Keratinocyte (primary cell): ENCODE measurements around the gene SLC26A9. TPM values are rescaled to one million over a fixed set of nuclear protein-coding genes. Genes with fewer than 3 reads are reported as not detected.

ENCODE experiments used
- DNase-seq: peaks from one replicate; pipeline ENCODE4 v3.0.0-alpha.2; 2011; ENCODE audit warnings: low read depth, missing footprints, low spot score
- FAIRE-seq: peaks from 2 replicates; lab custom pipeline; 2011; peaks lifted over from hg19 to GRCh38; lab: Jason Lieb, UNC
- H2AFZ ChIP-seq: 2 replicates; pipeline ENCODE4 v1.6.0; 2012; ENCODE audit warnings: low read length, control low read depth, inconsistent platforms; ENCODE audit not compliant: control insufficient read depth
- H3K27ac ChIP-seq: 2 replicates; pipeline ENCODE4 v1.5.1; 2011; ENCODE audit warnings: low read length; ENCODE audit not compliant: control insufficient read depth, insufficient read depth
- H3K27me3 ChIP-seq: 3 replicates; pipeline ENCODE4 v1.6.0; 2011; ENCODE audit warnings: low read length; ENCODE audit not compliant: control insufficient read depth, insufficient read depth; ENCODE audit errors: extremely low read depth
- H3K36me3 ChIP-seq, 2 experiments: 2 replicates in 1 of 2; 3 replicates in 1 of 2; pipeline ENCODE4 v1.5.1; 2011; ENCODE audit warnings: low read length in 2 of 2, mild to moderate bottlenecking in 1 of 2; ENCODE audit not compliant: control insufficient read depth in 2 of 2, insufficient read depth in 2 of 2; ENCODE audit errors: extremely low read depth in 1 of 2
- H3K4me1 ChIP-seq: 3 replicates; pipeline ENCODE4 v1.5.1; 2011; ENCODE audit warnings: low read length; ENCODE audit not compliant: control insufficient read depth, insufficient read depth; ENCODE audit errors: extremely low read depth
- H3K4me2 ChIP-seq: 3 replicates; pipeline ENCODE4 v1.6.0; 2011; ENCODE audit warnings: low read depth, low read length; ENCODE audit not compliant: control insufficient read depth, insufficient read depth; ENCODE audit errors: extremely low read depth
- H3K4me3 ChIP-seq, 3 experiments: fragments of 200-600 bp in 1 of 3; sonication (generic) in 1 of 3; 2 replicates in 2 of 3; 3 replicates in 1 of 3; pipeline ENCODE4 v1.5.1; 2011 to 2016; ENCODE audit warnings: low read length in 3 of 3, mild to moderate bottlenecking in 3 of 3, control low read depth in 2 of 3, inconsistent platforms in 1 of 3, low read depth in 1 of 3, mixed read lengths in 1 of 3, mixed run types in 1 of 3, moderate library complexity in 1 of 3; ENCODE audit not compliant: control insufficient read depth in 2 of 3, insufficient read depth in 2 of 3; ENCODE audit errors: extremely low read depth in 1 of 3
- H3K79me2 ChIP-seq: 2 replicates; pipeline ENCODE4 v1.6.0; 2012; ENCODE audit warnings: low read length; ENCODE audit not compliant: control insufficient read depth, insufficient read depth
- H3K9ac ChIP-seq: 3 replicates; pipeline ENCODE4 v1.6.0; 2011; ENCODE audit warnings: low read length; ENCODE audit not compliant: control insufficient read depth, insufficient read depth; ENCODE audit errors: extremely low read depth
- H3K9me1 ChIP-seq: 3 replicates; pipeline ENCODE4 v1.6.0; 2011; ENCODE audit warnings: low read length; ENCODE audit not compliant: control insufficient read depth, insufficient read depth; ENCODE audit errors: extremely low read depth
- H3K9me3 ChIP-seq: 2 replicates; pipeline ENCODE4 v1.5.1; 2012; ENCODE audit warnings: low read depth, low read length; ENCODE audit not compliant: control insufficient read depth
- H4K20me1 ChIP-seq: 3 replicates; pipeline ENCODE4 v1.6.0; 2011; ENCODE audit warnings: low read length; ENCODE audit not compliant: control insufficient read depth, insufficient read depth; ENCODE audit errors: extremely low read depth
- EZH2 ChIP-seq: IDR thresholded peaks from one replicate; pipeline ENCODE4 v1.6.1; 2012; ENCODE audit warnings: inconsistent platforms, mild to moderate bottlenecking, low read length, moderate library complexity
- dilution Hi-C: fragments of 300-500 bp; cut with MboI; formaldehyde crosslinking; loops from one replicate; pipeline ENCODE4 v1.7.0; 2020; ENCODE audit warnings: low sequenced_read_pairs; ENCODE audit not compliant: extremely low pct_ligation_motif_present
- polyA plus RNA-seq, 5 experiments: library from polyadenylated mRNA; depleted of rRNA in 3 of 5; stranded (reverse) in 3 of 5; stranded (forward) in 1 of 5; unstranded in 1 of 5; fragments of >200 nt; gene quantifications; 1 replicate in 1 of 5; 2 replicates in 3 of 5; 3 replicates in 1 of 5; pipeline versions ENCODE4 v1.2.1 to v1.2.3, GENCODE V29; 2011 to 2012; ENCODE audit warnings: missing spikeins in 2 of 5, low read depth in 1 of 5, low replicate concordance in 1 of 5
- TF ChIP-seq, protein P1 (sequence below), 3 experiments: IDR thresholded peaks in 1 of 3; conservative IDR thresholded peaks in 1 of 3; optimal IDR thresholded peaks in 1 of 3; 2 replicates in 2 of 3; 3 replicates in 1 of 3; pipeline versions ENCODE3 to v1.5.1; 2011; ENCODE audit warnings: low read length in 3 of 3, mild to moderate bottlenecking in 3 of 3, moderate library complexity in 2 of 3, control low read depth in 1 of 3, inconsistent platforms in 1 of 3; ENCODE audit not compliant: insufficient read depth in 2 of 3; ENCODE audit errors: extremely low read depth in 1 of 3

Gene SLC26A9
- polyA plus RNA-seq, 1 donor (not counting 4 experiments of a cell fraction or from before 2014, with no cell fraction given) = 0.03 TPM

DNA sequence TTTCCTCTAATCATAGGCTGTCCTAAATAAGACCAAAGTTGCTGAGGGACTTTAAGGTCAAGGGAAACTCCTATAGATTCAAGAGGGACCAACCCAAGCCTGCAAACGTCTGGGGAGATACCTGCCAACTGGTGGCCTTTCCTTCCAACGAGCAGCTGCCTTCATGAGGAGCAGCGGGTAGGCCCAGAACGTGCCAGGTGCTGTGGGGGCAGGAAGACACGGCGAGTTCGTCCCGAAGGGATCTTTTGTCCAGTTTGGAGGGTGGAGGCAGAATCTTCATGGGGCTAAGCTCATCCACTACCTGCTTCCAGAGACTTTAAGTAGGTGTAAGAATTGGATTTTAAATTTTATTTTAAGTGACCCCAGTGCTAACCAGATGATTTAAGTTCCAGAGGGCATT is 26.0 kb upstream of the SLC26A9 start:
- Histone ChIP-seq H3K27me3 (peaks cover 4% of the 10 kb centered on the region), H3K36me3 (no peaks in the 10 kb centered on the region), H3K27ac (no peak overlapping the region), H2AFZ (no peak overlapping the region), H3K9me1 (no peaks in the 10 kb centered on the region), H3K79me2 (no peaks in the 10 kb centered on the region), H3K4me3 (no peak overlapping the region), H3K9ac (no peak overlapping the region), H3K4me2 (no peak overlapping the region), H3K9me3 (no peaks in the 10 kb centered on the region), H4K20me1 (no peaks in the 10 kb centered on the region), H3K4me1 (no peaks in the 10 kb centered on the region)
- DNase-seq (no peak), FAIRE-seq (no peak)
- no peak for TF ChIP-seq EZH2
- TF ChIP-seq, protein P1, sequence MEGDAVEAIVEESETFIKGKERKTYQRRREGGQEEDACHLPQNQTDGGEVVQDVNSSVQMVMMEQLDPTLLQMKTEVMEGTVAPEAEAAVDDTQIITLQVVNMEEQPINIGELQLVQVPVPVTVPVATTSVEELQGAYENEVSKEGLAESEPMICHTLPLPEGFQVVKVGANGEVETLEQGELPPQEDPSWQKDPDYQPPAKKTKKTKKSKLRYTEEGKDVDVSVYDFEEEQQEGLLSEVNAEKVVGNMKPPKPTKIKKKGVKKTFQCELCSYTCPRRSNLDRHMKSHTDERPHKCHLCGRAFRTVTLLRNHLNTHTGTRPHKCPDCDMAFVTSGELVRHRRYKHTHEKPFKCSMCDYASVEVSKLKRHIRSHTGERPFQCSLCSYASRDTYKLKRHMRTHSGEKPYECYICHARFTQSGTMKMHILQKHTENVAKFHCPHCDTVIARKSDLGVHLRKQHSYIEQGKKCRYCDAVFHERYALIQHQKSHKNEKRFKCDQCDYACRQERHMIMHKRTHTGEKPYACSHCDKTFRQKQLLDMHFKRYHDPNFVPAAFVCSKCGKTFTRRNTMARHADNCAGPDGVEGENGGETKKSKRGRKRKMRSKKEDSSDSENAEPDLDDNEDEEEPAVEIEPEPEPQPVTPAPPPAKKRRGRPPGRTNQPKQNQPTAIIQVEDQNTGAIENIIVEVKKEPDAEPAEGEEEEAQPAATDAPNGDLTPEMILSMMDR (optimal IDR thresholded peaks at IDR 0.05 in 1 of 3, IDR thresholded peaks at IDR 0.05 in 1 of 3, conservative IDR thresholded peaks at IDR 0.05 in 1 of 3; ENCODE audit: extremely low read depth in 1 of 3, insufficient read depth in 2 of 3, low read length in 3 of 3) = no peak
- dilution Hi-C loops = no loop called here

DNA sequence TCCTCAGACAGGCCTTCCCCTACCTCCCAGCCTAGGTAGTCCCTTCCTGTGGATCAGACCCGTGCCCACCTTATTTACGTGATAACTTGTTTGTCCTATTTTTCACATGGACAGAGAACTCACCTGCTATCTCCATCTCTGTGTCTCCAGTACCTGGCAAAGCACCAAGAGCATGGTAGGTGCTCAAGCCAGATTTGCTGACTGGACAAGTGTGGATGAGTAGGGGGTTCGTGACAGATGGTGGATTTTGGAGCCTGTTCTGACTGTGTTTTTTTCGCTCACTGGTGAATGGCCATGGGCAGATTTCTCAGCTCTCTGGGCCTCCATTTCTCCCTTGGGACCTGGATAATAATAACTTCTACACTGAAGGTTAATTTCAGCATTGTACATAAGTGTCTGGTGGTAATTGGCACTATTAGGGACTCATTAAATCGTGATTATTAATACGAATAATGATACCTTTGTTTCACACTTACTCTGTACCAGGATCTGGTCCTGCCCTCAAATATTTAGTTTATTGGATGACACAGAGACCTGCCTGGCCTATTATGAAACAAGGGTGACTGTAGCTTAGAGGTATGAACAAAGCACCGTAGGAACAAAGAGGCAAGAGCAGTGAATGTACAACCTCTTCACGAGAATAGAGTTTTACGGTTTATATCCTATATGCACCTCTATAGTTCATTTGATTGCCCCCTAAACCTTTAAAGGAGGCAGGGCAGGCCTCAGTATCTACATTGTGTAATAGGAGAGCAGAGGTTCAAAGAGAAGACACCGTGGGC is 24.5 kb upstream of the SLC26A9 start:
- H3K4me3 ChIP-seq = no peak overlapping the region
- H3K4me1 ChIP-seq = peaks cover 4% of the 10 kb centered on the region
- peaks cover 13% of the 10 kb centered on the region for H3K27me3 ChIP-seq
- H3K79me2 ChIP-seq = no peaks in the 10 kb centered on the region
- DNase-seq = no peak
- no peaks in the 10 kb centered on the region for H4K20me1 ChIP-seq
- dilution Hi-C loops = no loop called here
- FAIRE-seq = no peak
- H2AFZ ChIP-seq = no peak overlapping the region
- H3K27ac ChIP-seq = no peak overlapping the region
- no peak for TF ChIP-seq EZH2
- TF ChIP-seq, protein P1 (optimal IDR thresholded peaks at IDR 0.05 in 1 of 3, IDR thresholded peaks at IDR 0.05 in 1 of 3, conservative IDR thresholded peaks at IDR 0.05 in 1 of 3; ENCODE audit: extremely low read depth in 1 of 3, insufficient read depth in 2 of 3, low read length in 3 of 3) = no peak
- no peak overlapping the region for H3K4me2 ChIP-seq
- no peaks in the 10 kb centered on the region for H3K9me1 ChIP-seq
- no peaks in the 10 kb centered on the region for H3K9me3 ChIP-seq
- H3K9ac ChIP-seq = no peak overlapping the region
- no peaks in the 10 kb centered on the region for H3K36me3 ChIP-seq
